Measurements from ENCODE around the gene DUSP7.
A peak's percentile ranks its signal among the peaks of the same experiment; 100 is the strongest.

DNA sequence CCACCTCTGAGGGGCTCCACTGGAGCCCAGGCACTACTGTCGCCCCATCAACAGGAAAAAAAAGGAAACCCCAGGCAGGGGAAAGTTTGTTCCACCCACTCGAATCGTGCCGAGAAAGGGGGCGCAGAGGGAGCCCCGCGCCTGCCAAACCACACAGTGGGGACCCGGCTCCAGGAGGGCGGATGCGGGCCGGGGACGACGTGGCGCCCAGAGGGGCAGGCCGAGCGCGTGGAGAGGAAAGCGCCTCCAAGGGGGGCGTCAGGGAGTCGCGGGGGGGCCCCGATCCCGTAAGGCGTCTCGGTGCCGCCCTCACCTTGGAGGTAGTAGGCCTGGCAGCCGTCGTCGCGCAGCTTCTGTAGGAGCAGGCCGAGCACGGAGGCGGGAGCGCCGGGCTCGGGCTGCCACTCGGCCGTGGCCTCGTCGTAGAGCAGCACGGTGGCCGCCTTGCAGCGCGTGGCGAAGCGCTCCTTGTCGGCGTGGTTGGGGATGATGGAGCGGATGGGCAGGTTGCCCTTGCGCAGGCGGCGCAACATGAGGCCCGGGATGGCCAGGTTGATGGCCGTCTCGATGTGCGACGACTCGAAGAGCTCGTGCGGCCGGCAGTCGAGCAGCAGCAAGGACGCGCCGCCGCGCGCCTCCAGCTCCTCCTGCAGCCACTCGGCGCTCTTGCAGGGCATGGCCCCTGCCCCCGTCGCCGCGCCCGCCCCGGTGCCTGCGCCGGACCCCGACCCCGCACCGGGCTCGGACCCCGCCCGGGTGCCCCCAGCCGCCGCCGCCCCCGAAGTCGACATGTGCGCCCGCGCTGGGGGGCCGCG lies 627 bp downstream of the DUSP7 start:
- TF ChIP-seq CTCF (IDR thresholded peaks at IDR 0.05), result peak in 5 of 6 experiments; percentile 11 to 59 (median 24)
- peak in 1 of 4 donors; percentile 20 for TF ChIP-seq POLR2A (IDR thresholded peaks at IDR 0.05)
- TF ChIP-seq EP300 (IDR thresholded peaks at IDR 0.05), result no peak
- TF ChIP-seq POLR2AphosphoS5 (IDR thresholded peaks at IDR 0.05), result no peak
